ENCODE results near the gene JARID2.

Gene JARID2

DNA sequence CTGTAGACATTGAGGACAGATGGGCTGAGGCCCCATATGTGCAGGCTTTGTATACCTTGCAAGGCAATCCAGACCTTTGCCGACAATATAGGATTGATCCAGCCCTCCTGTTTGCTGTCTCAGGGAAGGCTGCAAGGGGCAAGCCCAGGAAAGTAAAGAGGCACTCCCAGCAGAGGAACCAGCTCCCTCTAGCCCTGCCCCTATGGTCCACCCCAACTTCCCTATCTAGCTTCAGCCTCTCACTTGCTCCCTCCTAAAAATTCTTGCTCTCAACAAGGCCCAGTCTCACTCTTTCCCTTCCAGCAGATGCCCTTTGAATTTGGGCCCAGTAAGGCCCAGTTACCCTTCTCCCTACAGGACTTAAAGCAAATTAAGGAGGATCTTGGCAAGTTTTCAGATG, 92.6 kb downstream of the JARID2 start:
- TF ChIP-seq FOXP2 (optimal IDR thresholded peaks at IDR 0.05; ENCODE audit: borderline replicate concordance, extremely low read depth, extremely low read length, insufficient read depth) (no peak), TAF1 (IDR thresholded peaks at IDR 0.05; ENCODE audit: borderline replicate concordance, insufficient read depth, low read length) (no peak), SIN3A (IDR thresholded peaks at IDR 0.05; ENCODE audit: borderline replicate concordance, insufficient read depth, low read length) (no peak), POLR2AphosphoS5 (IDR thresholded peaks at IDR 0.05; ENCODE audit: low read depth, low read length) (no peak)
- TF ChIP-seq, protein P1, sequence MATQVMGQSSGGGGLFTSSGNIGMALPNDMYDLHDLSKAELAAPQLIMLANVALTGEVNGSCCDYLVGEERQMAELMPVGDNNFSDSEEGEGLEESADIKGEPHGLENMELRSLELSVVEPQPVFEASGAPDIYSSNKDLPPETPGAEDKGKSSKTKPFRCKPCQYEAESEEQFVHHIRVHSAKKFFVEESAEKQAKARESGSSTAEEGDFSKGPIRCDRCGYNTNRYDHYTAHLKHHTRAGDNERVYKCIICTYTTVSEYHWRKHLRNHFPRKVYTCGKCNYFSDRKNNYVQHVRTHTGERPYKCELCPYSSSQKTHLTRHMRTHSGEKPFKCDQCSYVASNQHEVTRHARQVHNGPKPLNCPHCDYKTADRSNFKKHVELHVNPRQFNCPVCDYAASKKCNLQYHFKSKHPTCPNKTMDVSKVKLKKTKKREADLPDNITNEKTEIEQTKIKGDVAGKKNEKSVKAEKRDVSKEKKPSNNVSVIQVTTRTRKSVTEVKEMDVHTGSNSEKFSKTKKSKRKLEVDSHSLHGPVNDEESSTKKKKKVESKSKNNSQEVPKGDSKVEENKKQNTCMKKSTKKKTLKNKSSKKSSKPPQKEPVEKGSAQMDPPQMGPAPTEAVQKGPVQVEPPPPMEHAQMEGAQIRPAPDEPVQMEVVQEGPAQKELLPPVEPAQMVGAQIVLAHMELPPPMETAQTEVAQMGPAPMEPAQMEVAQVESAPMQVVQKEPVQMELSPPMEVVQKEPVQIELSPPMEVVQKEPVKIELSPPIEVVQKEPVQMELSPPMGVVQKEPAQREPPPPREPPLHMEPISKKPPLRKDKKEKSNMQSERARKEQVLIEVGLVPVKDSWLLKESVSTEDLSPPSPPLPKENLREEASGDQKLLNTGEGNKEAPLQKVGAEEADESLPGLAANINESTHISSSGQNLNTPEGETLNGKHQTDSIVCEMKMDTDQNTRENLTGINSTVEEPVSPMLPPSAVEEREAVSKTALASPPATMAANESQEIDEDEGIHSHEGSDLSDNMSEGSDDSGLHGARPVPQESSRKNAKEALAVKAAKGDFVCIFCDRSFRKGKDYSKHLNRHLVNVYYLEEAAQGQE (IDR thresholded peaks at IDR 0.05; ENCODE audit: insufficient read depth in 1 of 2, low read depth in 2 of 2, low read length in 2 of 2): no peak

DNA sequence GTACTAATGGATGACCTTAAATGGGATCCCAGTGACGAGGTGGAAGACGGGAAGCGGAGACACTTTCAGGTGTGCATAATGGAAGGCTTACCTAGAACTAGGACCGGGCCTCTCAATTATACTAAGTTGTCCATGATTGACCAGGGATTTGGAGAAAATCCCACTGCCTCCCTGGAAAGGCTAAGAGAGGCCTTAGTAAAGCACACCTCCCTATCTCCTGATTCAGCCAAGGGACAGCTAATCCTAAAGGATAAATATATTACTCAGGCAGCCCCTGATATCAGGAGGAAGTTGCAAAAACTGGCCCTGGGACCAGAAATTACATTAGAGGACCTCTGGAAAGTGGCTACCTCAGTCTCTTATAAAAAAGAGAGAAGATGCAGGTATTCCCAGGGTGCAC, 93.2 kb downstream of the JARID2 start:
- TF ChIP-seq FOXP2 (optimal IDR thresholded peaks at IDR 0.05; ENCODE audit: borderline replicate concordance, extremely low read depth, extremely low read length, insufficient read depth): no peak
- TF ChIP-seq, protein P1 (IDR thresholded peaks at IDR 0.05; ENCODE audit: insufficient read depth in 1 of 2, low read depth in 2 of 2, low read length in 2 of 2): no peak
- TF ChIP-seq TAF1 (IDR thresholded peaks at IDR 0.05; ENCODE audit: borderline replicate concordance, insufficient read depth, low read length): no peak
- no peak for TF ChIP-seq POLR2AphosphoS5 (IDR thresholded peaks at IDR 0.05; ENCODE audit: low read depth, low read length)
- TF ChIP-seq SIN3A (IDR thresholded peaks at IDR 0.05; ENCODE audit: borderline replicate concordance, insufficient read depth, low read length): no peak

DNA sequence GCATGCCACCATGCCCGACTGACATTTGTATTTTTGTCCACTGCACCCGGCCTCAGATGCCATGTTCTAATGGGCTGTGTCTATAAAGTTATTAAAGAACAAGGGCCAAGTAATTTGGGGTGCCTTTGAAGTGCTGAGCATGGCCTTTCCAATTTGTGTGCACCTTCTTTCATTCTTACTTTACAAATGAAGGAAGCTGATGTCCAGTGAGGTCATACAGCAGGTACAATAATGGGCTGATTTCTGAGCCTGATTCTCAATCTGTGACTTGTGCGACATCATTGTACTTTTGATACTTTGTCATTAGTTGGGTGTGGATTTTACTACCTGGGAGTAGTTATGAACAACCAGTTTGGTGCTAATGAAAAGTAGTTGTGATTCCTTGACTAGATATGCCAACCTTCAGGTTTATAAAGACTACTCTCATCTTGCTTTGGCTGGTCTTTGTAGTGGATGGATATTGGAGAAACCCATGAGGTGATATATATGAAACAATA, 94.3 kb downstream of the JARID2 start:
- TF ChIP-seq TAF1 (IDR thresholded peaks at IDR 0.05; ENCODE audit: borderline replicate concordance, insufficient read depth, low read length) (no peak), FOXP2 (optimal IDR thresholded peaks at IDR 0.05; ENCODE audit: borderline replicate concordance, extremely low read depth, extremely low read length, insufficient read depth) (no peak), POLR2AphosphoS5 (IDR thresholded peaks at IDR 0.05; ENCODE audit: low read depth, low read length) (no peak), SIN3A (IDR thresholded peaks at IDR 0.05; ENCODE audit: borderline replicate concordance, insufficient read depth, low read length) (no peak)
- TF ChIP-seq, protein P1 (IDR thresholded peaks at IDR 0.05; ENCODE audit: insufficient read depth in 1 of 2, low read depth in 2 of 2, low read length in 2 of 2): no peak

DNA sequence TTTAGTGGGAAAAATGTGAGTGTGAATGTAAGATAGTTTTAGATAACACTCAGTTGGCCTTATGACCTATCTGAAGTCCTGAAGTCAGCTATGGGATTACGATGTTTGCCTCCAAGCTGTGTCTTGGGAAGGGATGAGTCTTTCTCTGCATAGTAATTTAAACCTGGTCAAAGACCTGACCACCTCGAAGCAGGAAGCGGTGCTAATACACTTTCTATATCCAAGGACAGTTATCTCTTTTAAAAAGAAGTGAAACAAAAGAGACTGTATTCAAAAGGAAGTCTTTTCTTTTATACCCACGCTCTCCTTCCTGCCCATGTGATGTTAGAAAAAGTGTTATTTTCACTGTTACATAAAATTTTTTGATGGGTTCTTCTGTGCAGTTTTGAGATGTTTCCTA, 94.9 kb downstream of the JARID2 start:
- TF ChIP-seq SIN3A (IDR thresholded peaks at IDR 0.05; ENCODE audit: borderline replicate concordance, insufficient read depth, low read length): no peak
- TF ChIP-seq POLR2AphosphoS5 (IDR thresholded peaks at IDR 0.05; ENCODE audit: low read depth, low read length): no peak
- no peak for TF ChIP-seq FOXP2 (optimal IDR thresholded peaks at IDR 0.05; ENCODE audit: borderline replicate concordance, extremely low read depth, extremely low read length, insufficient read depth)
- TF ChIP-seq TAF1 (IDR thresholded peaks at IDR 0.05; ENCODE audit: borderline replicate concordance, insufficient read depth, low read length): no peak
- TF ChIP-seq, protein P1 (IDR thresholded peaks at IDR 0.05; ENCODE audit: insufficient read depth in 1 of 2, low read depth in 2 of 2, low read length in 2 of 2): no peak
